A549 treated with CORT108297 at 1 μM for 4 hours (cell line): ENCODE data around the gene ANKRD13B. TPM values are rescaled to one million over a fixed set of nuclear protein-coding genes. Genes with fewer than 3 reads are reported as not detected.

ENCODE experiments used
- total RNA-seq: library from RNA; stranded (reverse); fragments of 200-300 nt; extraction: Qiagen RNA extraction; gene quantifications from 5 replicates; pipeline ENCODE4 v1.2.3, GENCODE V29; 2022

The ANKRD13B gene
- total RNA-seq = 18.7 to 29.7 TPM (median 27.7 TPM) in 5 replicates

GRCh38 chr17:29592850-29593551, at the start of gene ANKRD13B:
ANKRD13B (plus strand) TSS chr17:29593132; CDS start chr17:29593622, 490 bp downstream.

GRCh38 chr17:29566473-29567303, 26.2 kb upstream of the ANKRD13B start, which contains the start of gene ABHD15:
ABHD15 (minus strand) TSS chr17:29567037; CDS start chr17:29566966, 71 bp downstream.

DNA sequence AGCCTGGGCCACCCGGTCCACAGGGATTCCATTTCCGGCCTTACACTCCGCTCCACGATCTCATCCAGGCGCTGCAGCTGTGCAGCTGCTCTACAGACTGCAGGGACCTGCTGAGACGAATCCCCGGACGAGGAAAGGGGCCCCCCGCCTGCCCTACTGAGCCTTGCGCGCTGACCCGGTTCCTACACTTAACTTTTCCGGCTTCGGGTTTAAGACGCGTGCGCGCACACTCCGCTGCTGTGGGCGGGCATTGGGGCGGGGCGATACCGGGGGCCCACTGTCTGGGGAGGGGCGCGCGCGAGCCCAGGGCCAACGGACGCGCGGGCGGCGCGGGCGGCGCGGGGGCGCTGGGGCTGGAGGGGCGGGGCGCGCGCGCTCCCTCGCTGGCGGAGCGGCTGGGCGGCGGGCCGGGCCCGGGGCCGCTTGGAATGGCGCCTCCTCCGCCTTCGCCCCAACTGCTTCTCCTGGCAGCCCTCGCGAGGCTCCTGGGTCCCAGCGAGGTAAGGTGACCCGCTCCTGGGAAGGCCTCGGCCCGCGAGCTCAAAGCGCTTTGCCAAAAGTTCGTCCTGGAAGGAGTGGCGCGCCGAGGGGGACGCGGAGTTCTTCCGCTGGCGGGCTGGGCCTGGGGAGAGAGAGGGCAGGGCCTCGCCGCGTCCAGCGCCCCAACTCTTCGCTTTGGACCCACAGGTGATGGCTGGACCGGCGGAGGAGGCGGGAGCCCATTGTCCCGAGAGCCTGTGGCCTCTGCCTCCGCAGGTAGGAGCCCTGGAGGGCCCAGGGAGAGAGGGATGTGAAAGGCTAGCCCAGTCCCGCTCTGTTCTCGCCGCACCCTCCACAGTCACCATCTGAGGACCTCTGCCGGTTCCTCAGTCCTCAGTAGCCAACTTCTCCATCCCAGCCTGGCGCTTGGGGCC, 24.3 kb upstream of the ANKRD13B start, which contains the start of gene TP53I13:
TP53I13 (plus strand) TSS at position 371 of the 914 bp plus-strand sequence; CDS start at position 429, 58 bp downstream.

DNA sequence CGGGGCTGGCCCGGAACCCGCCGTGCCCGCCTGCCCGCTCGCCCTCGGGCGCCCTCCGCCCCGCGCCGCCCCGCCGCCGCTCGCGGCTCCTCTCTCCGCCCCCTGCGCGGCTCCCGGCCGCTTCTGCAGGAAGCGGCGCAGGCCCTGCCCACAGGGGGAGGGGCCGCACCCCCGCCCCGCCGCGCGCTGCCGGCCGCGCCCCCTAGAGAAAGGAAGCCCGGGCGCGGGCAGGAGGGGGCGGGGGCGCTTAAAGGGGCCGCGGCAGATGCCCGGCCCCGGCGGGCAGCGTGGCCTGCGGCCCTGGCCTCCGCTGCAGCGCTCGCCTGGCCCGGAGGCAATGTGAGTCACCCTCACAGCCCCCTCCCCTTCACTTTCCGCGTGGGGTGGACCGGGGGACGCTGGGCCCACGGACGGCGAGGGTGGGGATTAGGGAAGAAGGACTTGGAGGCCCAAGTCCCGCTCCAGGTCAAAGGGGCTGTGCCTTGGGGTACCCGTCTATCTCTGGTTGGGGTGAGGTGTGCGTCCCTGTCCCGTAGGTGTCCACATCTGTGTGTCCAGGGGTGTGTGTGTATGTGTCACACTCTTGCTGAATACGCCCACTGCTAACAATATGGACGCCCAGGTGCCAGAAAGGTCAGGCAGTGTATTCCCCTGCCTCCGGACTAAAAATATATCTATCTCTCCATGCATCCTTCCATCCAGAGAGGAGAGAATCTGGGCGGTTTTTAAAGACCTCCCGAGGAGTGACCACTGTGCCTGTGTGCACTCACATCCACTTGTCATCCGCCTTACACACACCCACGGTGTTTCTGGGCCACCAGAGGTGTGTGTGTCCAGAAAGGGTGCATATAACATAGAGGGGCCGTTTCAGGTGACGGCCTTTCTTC, 3.2 kb upstream of the ANKRD13B start, which contains the start of gene GIT1:
GIT1 (minus strand) TSS at position 125 of the 887 bp plus-strand sequence. CDS start 270 bp downstream, outside the sequence.

GRCh38 chr17:29622337-29623282, 29.7 kb downstream of the ANKRD13B start, which contains the start of gene CORO6:
CORO6 (minus strand) TSS chr17:29622912; CDS start chr17:29621421, 1,491 bp downstream.

Other genes starting within 250 kb of the ANKRD13B start
- gene TAOK1, start 202.8 kb upstream of the ANKRD13B start, total RNA-seq = 15.2 to 27.7 TPM (median 22.4 TPM) in 5 replicates
- gene ABHD15, start 26.1 kb upstream of the ANKRD13B start, total RNA-seq = 21.1 to 27.4 TPM (median 25.1 TPM) in 5 replicates
- gene TP53I13, start 24.4 kb upstream of the ANKRD13B start, total RNA-seq = 58.7 to 109 TPM (median 99.5 TPM) in 5 replicates
- 59.8 to 78.2 TPM (median 75.1 TPM) in 5 replicates for gene GIT1, start 3.5 kb upstream of the ANKRD13B start, total RNA-seq
- 5.7 to 9.6 TPM (median 7.1 TPM) in 5 replicates for gene CORO6, start 29.8 kb downstream of the ANKRD13B start, total RNA-seq